Caco-2 (cell line): ENCODE data around the gene RAB10. TPM values are rescaled to one million over a fixed set of nuclear protein-coding genes. Genes with fewer than 3 reads are reported as not detected.
A peak's percentile ranks its signal among the peaks of the same experiment; 100 is the strongest.

ENCODE experiments used
- BruUV-seq: library from RNA; stranded (reverse); fragments of 400-500 nt; replicated peaks from 2 replicates; lab custom pipeline; 2021; lab: Mats Ljungman, UMichigan
- CTCF ChIA-PET: fragments of 300-600 bp; sonication (Branson Sonifier 250); formaldehyde crosslinking; loops from one replicate; lab custom pipeline; 2022; ENCODE audit warnings: antibody characterized with exemption; lab: Charles Lee
- POLR2A ChIA-PET: fragments of 300-600 bp; sonication (Branson Sonifier 250); formaldehyde crosslinking; loops from one replicate; lab custom pipeline; 2022; ENCODE audit warnings: antibody characterized with exemption; lab: Charles Lee
- DNase-seq, 2 experiments: peaks; one replicate each; pipeline versions ENCODE4 v3.0.0 to v3.0.0-alpha.2; 2020 to 2022
- H3K27me3 ChIP-seq: replicated peaks from 2 replicates; pipeline ENCODE4 v1.6.0; 2011; ENCODE audit warnings: low read length; ENCODE audit not compliant: control insufficient read depth, insufficient read depth
- H3K36me3 ChIP-seq: 2 replicates; pipeline ENCODE4 v1.5.1; 2011; ENCODE audit warnings: low read length; ENCODE audit not compliant: control insufficient read depth, insufficient read depth
- H3K4me1 ChIP-seq: fragments of 250-450 bp; sonication (Bioruptor Pico); 2 replicates; pipeline ENCODE4 v1.5.1; 2020; ENCODE audit warnings: mild to moderate bottlenecking
- H3K4me3 ChIP-seq: 2 replicates; pipeline ENCODE4 v1.5.1; 2011; ENCODE audit warnings: low read depth, mild to moderate bottlenecking, control low read depth, low read length
- H3K9me3 ChIP-seq: fragments of 250-450 bp; sonication (Bioruptor Pico); 2 replicates; pipeline ENCODE4 v1.5.1; 2020; ENCODE audit warnings: mild to moderate bottlenecking, moderate library complexity
- H3K27ac Mint-ChIP-seq: one replicate; pipeline ENCODE4 v1.8.0; 2022; ENCODE audit warnings: mixed read lengths; ENCODE audit not compliant: unreplicated experiment
- H3K27me3 Mint-ChIP-seq: one replicate; pipeline ENCODE4 v1.8.0; 2022; ENCODE audit warnings: mixed read lengths; ENCODE audit not compliant: insufficient read depth, unreplicated experiment
- H3K36me3 Mint-ChIP-seq: one replicate; pipeline ENCODE4 v1.8.0; 2022; ENCODE audit warnings: mild to moderate bottlenecking, mixed read lengths; ENCODE audit not compliant: insufficient read depth, unreplicated experiment
- H3K4me1 Mint-ChIP-seq: one replicate; pipeline ENCODE4 v1.8.0; 2022; ENCODE audit warnings: low read depth, mixed read lengths; ENCODE audit not compliant: unreplicated experiment
- H3K4me3 Mint-ChIP-seq: one replicate; pipeline ENCODE4 v1.8.0; 2022; ENCODE audit warnings: mild to moderate bottlenecking, moderate library complexity, mixed read lengths; ENCODE audit not compliant: unreplicated experiment
- H3K9me3 Mint-ChIP-seq: one replicate; pipeline ENCODE4 v1.8.0; 2022; ENCODE audit warnings: mixed read lengths; ENCODE audit not compliant: unreplicated experiment
- intact Hi-C: fragments of 100-400 bp; cut with micrococcal nuclease; formaldehyde crosslinking; loops from one replicate; pipeline ENCODE4 v1.10.0; 2022; ENCODE audit not compliant: unreplicated experiment
- total RNA-seq: library from RNA; stranded (reverse); gene quantifications from 2 replicates; pipeline ENCODE4 v1.2.3, GENCODE V29; 2022
- TF ChIP-seq, protein P1 (sequence below), 2 experiments: fragments of 200-600 bp in 1 of 2; IDR thresholded peaks; 1 replicate in 1 of 2; 2 replicates in 1 of 2; pipeline versions ENCODE4 v1.5.1 to v1.8.0; 2011 to 2022; ENCODE audit warnings: antibody characterized with exemption in 1 of 2, control low read depth in 1 of 2, inconsistent platforms in 1 of 2, low read depth in 1 of 2, low read length in 1 of 2, mild to moderate bottlenecking in 1 of 2, moderate library complexity in 1 of 2; ENCODE audit not compliant: insufficient read depth in 1 of 2, severe bottlenecking in 1 of 2, unreplicated experiment in 1 of 2

Gene RAB10
- total RNA-seq, 1 experiment from 2014 or later: 213 TPM

DNA sequence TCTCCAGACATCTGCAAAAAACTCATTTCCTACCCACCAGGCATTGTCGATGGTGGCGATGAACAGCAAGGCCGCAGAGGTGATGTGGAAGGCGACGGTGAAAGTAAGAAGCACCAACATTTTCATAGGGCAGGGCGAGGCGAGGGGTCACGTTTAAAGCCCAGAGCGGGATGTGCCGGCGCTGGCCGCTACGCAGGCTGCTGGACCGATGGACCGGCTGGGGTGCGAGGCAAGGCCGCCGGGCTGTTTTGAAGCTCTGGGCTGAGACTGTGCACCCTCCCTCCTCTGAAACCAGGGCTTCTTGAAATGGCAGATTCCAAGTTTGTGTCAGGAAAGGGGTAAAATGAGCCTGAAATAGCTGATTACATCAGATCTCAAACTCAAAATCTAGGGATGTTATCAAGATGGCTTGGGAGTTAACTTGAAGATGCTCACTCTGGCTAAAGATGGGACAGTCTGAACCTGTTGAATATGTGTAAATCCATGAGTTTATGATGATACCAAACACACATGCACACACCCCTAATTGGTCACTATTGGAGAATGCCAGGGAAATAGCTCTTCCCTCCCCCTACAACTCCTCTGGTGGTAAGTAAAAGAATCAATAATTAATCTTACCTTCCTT lies 107.4 kb downstream of the RAB10 start:
- no TSS peak for BruUV-seq
- Histone ChIP-seq H3K36me3 (no peaks in the 10 kb centered on the region), H3K4me3 (no peak overlapping the region), H3K9me3 (no peaks in the 10 kb centered on the region), H3K27me3 (no peaks in the 10 kb centered on the region), H3K4me1 (0 out of 2 replicates have a peak, but pooled peaks cover 11% of the 10 kb centered on the region)
- intact Hi-C loops: no loop called here
- Mint-ChIP-seq H3K27me3 (no peaks in the 10 kb centered on the region), H3K9me3 (no peaks in the 10 kb centered on the region), H3K4me3 (no peak overlapping the region), H3K27ac (no peak overlapping the region), H3K4me1 (peaks cover 12% of the 10 kb centered on the region), H3K36me3 (peaks cover 31% of the 10 kb centered on the region)
- POLR2A ChIA-PET: no interaction called here
- TF ChIP-seq, protein P1, sequence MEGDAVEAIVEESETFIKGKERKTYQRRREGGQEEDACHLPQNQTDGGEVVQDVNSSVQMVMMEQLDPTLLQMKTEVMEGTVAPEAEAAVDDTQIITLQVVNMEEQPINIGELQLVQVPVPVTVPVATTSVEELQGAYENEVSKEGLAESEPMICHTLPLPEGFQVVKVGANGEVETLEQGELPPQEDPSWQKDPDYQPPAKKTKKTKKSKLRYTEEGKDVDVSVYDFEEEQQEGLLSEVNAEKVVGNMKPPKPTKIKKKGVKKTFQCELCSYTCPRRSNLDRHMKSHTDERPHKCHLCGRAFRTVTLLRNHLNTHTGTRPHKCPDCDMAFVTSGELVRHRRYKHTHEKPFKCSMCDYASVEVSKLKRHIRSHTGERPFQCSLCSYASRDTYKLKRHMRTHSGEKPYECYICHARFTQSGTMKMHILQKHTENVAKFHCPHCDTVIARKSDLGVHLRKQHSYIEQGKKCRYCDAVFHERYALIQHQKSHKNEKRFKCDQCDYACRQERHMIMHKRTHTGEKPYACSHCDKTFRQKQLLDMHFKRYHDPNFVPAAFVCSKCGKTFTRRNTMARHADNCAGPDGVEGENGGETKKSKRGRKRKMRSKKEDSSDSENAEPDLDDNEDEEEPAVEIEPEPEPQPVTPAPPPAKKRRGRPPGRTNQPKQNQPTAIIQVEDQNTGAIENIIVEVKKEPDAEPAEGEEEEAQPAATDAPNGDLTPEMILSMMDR (IDR thresholded peaks at IDR 0.05; ENCODE audit: insufficient read depth in 1 of 2, low read depth in 1 of 2, low read length in 1 of 2, severe bottlenecking in 1 of 2, unreplicated experiment in 1 of 2): no peak
- CTCF ChIA-PET: interaction anchor here (0.6 to 5.6 kb wide), 2 partner anchors 34 to 150 kb away, joined by 6 to 28 read pairs; no protein-coding TSS in a partner anchor
- no peak for DNase-seq

DNA sequence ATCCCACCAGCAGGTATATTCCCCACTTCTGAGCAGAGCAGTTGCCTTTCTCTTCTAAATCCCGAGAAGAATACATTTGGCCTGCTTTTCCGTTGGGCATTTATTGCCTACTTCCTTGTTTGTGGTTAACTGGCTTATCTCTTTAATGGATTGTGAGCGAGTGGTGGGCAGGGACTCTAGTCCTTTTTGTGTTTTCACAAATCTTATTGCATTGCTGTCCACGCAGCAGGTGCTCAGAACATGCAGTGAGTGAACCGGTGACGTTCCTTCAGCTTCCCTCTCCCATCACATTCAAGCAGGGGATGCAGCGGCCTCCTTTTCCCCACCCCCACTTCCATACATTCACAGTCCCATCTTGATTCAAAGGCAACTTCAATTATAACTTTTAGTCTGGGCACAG lies 110.1 kb downstream of the RAB10 start:
- Mint-ChIP-seq H3K36me3 (peaks cover 17% of the 10 kb centered on the region), H3K4me1 (peaks cover 18% of the 10 kb centered on the region), H3K9me3 (no peaks in the 10 kb centered on the region), H3K4me3 (no peak overlapping the region), H3K27ac (peak overlapping the region; percentile 57), H3K27me3 (no peaks in the 10 kb centered on the region)
- Histone ChIP-seq H3K36me3 (no peaks in the 10 kb centered on the region), H3K4me3 (no peak overlapping the region), H3K9me3 (no peaks in the 10 kb centered on the region), H3K27me3 (no peaks in the 10 kb centered on the region), H3K4me1 (0 out of 2 replicates have a peak, but pooled peaks cover 11% of the 10 kb centered on the region)
- CTCF ChIA-PET: interaction anchor here (0.6 to 5.6 kb wide), 4 partner anchors 56 to 194 kb away, joined by 3 to 28 read pairs (median 4); no protein-coding TSS in a partner anchor
- POLR2A ChIA-PET: interaction anchor here (1.0 kb wide), 1 partner anchor 108 kb away, joined by 4 read pairs; no protein-coding TSS in a partner anchor
- intact Hi-C loops: no loop called here
- no TSS peak for BruUV-seq
- TF ChIP-seq, protein P1 (IDR thresholded peaks at IDR 0.05; ENCODE audit: insufficient read depth in 1 of 2, low read depth in 1 of 2, low read length in 1 of 2, severe bottlenecking in 1 of 2, unreplicated experiment in 1 of 2): no peak
- no peak for DNase-seq

DNA sequence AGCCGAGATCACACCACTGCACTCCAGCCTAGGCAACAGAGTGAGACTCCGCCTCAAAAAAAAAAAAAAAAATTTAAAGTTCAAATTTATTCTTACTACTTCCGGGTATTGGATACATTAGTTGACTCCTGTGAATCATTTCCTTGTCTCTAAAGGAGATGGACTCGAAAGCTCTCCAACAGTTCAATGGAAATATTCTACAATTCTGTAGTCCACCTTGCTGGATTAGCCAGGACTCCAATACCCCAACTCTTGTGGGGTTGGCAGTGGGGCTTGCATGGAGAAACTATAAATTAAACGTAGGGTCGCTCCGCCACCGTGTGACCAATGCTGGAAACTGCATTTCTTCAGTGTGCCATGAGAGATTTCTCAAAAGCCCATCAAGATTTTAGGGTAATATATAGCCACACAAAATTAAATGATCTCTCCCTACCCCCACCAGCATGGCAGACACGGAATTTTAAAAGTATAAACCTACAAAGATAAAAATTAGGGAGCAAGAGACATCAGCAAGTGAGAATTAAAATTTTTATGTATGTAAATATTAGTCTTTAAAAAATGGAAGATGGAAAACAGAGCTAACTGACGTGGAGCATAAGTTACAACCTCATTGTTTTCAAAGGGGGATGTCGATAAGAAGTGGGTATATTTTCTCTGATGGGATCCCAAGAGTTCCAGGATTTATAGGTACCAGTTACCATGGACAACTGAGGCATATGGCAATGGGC lies 111.2 kb downstream of the RAB10 start:
- no peaks in the 10 kb centered on the region for H3K9me3 ChIP-seq
- peaks cover 18% of the 10 kb centered on the region for H3K4me1 Mint-ChIP-seq
- no peaks in the 10 kb centered on the region for H3K9me3 Mint-ChIP-seq
- H3K27ac Mint-ChIP-seq: no peak overlapping the region
- H3K4me1 ChIP-seq: 0 out of 2 replicates have a peak, but pooled peaks cover 11% of the 10 kb centered on the region
- peaks cover 8% of the 10 kb centered on the region for H3K36me3 Mint-ChIP-seq
- no peak overlapping the region for H3K4me3 ChIP-seq
- no TSS peak for BruUV-seq
- peak; percentile 70 to 77 for DNase-seq
- ChIA-PET CTCF (interaction anchor here (0.7 to 5.6 kb wide), 5 partner anchors 44 to 194 kb away, joined by 3 to 28 read pairs (median 4); no protein-coding TSS in a partner anchor), POLR2A (no interaction called here)
- H3K27me3 ChIP-seq: no peaks in the 10 kb centered on the region
- intact Hi-C loops: loop anchor here (1.0 kb wide), 4 partner anchors 57 to 293 kb away; no protein-coding TSS in a partner anchor
- H3K4me3 Mint-ChIP-seq: no peak overlapping the region
- TF ChIP-seq, protein P1 (IDR thresholded peaks at IDR 0.05; ENCODE audit: insufficient read depth in 1 of 2, low read depth in 1 of 2, low read length in 1 of 2, severe bottlenecking in 1 of 2, unreplicated experiment in 1 of 2): peak; percentile 73 to 87
- H3K36me3 ChIP-seq: no peaks in the 10 kb centered on the region
- H3K27me3 Mint-ChIP-seq: peaks cover 3% of the 10 kb centered on the region
